ENCODE data around the gene CYBA. TPM values are rescaled to one million over a fixed set of nuclear protein-coding genes. Genes with fewer than 3 reads are reported as not detected.

The CYBA gene
- total RNA-seq, 2 experiments from 2014 or later = 461 to 494 TPM

DNA sequence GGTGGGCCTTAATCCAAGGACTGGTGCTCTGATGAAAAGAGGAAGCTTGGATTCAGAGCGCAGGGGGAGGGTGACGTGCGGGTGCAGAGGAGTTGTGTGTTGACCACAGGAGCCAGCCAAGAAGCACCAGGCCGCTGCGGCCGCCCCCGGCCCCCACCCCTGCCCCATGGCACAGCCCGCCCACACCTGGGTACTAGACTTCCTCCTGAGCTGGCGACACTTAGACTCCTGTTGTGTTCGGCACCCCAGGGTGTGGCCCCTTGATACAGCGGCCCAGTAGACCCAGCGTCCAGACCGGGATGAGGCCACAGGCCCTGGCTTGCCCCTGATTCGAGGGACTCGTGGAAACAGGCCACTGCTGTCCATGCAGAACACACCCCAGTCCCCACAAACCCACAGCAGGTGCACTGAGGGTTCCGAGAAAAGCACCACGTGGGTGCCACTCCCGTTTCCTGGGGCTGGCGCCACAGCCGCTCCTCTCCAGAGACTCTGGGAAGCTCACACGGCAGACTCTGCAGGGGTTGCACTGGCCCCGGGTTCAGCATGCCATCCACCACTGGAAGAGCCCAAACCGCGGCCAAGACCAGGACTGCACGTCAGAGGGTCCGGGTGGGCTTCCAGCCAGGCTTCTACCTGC is 41.2 kb upstream of the CYBA start:
- CTCF ChIA-PET = interaction anchor here (2.5 kb wide), 1 partner anchor 10 kb away, joined by 6 read pairs; no protein-coding TSS in a partner anchor
- Mint-ChIP-seq H3K27ac (peak overlapping the region; percentile 75), H3K4me3 (no peak overlapping the region), H3K27me3 (peaks cover 4% of the 10 kb centered on the region), H3K9me3 (ENCODE audit: low read depth) (no peaks in the 10 kb centered on the region), H3K4me1 (peaks cover 36% of the 10 kb centered on the region), H3K36me3 (peaks cover 4% of the 10 kb centered on the region)
- DNase-seq = peak; percentile 68
- ATAC-seq = peak; percentile 55

DNA sequence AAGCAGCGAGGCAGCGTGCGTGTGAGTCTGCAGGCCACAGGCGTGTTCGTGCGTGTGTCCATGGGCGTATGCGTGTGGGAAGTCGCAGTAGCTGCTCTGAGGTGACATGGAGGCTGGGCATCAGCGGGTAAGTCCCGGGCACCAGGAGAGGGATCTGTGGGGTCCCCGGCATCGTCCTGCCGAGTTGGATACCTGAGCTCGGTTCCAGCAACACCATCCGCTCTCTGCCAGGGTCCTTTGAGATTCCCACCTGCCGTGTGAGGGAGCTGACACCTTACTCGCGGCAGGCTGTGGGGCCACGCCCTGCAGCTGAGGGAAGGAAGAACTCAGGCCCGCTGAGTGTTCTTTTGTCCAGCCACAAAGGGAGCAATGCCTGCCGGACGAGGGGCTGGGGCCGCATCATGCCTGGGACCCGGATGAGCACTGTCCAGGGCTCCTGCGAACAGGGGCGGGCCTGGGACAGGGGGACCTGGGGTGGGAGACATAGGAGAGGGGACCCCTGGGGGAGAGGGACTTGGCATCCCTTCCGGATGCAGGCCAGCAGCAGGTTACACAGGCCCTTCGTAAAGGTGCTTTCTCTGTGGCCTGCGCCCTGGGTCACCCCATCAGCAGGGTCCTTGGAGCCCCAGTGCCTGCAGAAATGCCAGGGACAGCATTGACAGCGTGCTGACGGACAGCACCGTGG is 40.4 kb upstream of the CYBA start:
- Mint-ChIP-seq H3K9me3 (ENCODE audit: low read depth) (no peaks in the 10 kb centered on the region), H3K27ac (peak overlapping the region; percentile 2), H3K36me3 (peaks cover 2% of the 10 kb centered on the region), H3K4me3 (no peak overlapping the region), H3K27me3 (peaks cover 4% of the 10 kb centered on the region), H3K4me1 (peaks cover 38% of the 10 kb centered on the region)
- no peak for ATAC-seq
- DNase-seq = no peak
- CTCF ChIA-PET = interaction anchor here (2.5 kb wide), 1 partner anchor 10 kb away, joined by 6 read pairs; no protein-coding TSS in a partner anchor

DNA sequence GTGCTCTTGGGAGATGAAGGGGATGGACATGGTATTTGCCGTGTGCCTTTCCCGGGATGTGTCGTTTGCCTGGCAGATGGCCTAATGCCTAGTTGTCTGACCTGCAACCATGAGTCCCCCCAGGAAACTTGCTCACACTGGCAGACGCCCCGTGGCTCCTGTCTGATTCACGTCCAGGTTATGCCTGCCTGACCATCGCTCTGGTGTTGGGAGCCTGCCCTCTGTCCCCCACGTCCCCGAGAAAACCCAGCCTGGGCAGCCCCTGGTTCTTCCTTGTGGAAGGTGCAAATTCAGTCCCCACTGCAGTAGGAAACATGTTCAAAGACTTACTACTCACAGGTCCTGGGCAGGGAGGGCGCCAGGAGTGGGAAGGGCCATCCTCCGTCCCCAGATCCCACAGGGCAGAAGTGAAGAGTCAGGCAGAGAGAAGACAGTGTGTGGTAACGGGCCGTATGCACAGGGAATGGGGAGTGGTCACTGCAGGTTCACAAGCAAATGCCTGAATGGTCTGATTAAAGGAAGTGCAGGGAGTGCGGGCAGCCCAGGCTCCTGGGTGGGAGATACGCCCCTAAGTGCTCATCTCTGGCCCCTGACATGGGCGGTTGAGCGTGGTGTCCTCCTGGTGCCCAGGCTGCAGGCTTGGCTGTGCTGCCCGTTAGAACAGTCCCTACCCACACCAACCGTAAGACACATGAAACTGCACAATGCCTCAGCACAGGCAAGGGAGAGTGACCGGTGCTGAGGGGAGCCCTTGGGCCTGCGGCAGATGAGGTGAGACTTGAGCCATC is 39.7 kb upstream of the CYBA start:
- Mint-ChIP-seq H3K36me3 (no peaks in the 10 kb centered on the region), H3K4me1 (peaks cover 38% of the 10 kb centered on the region), H3K27ac (peak overlapping the region; percentile 2), H3K27me3 (peaks cover 4% of the 10 kb centered on the region), H3K4me3 (no peak overlapping the region), H3K9me3 (ENCODE audit: low read depth) (no peaks in the 10 kb centered on the region)
- CTCF ChIA-PET = interaction anchor here (2.5 kb wide), 1 partner anchor 9 kb away, joined by 6 read pairs; no protein-coding TSS in a partner anchor
- ATAC-seq (no peak), DNase-seq (no peak)

DNA sequence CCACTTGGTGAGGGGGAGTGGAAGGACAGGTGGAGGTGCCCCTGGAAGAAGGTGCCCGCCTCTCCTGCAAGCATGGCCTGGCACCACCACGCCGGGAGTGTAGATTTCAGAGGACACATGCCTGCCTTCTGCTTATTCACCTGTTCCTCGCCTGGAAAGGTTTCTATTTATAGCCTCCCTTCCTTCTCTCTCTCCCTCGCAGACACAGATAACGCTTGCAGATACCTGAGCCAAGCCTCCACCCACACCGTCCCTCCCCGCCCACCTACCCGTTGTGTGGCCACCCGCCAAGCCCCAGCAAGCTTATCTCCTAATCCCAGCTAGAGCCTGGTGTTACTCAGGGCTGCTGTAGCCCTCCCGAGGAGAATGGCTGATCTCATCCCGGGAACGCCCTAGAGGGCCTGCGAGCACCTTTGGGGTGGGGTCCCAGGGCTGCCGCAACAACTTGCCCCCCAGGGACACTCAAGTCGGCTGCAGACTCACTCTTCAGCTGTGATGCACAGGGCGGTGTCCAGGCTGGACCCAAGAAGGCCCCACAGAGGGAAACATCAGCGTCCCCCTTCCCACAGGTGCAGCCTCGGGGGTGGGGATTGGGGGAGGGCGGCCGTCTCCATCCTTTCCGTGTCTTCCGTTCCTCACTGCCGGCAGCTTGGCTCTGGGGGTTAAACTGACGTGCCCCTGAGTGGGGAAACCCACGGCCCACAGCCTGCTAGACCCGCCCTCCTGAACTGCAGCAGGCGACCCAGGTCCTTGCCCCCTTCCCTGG is 37.3 kb upstream of the CYBA start:
- DNase-seq (no peak), ATAC-seq (no peak)
- Mint-ChIP-seq H3K27ac (no peak overlapping the region), H3K36me3 (no peaks in the 10 kb centered on the region), H3K27me3 (peaks cover 4% of the 10 kb centered on the region), H3K9me3 (ENCODE audit: low read depth) (no peaks in the 10 kb centered on the region), H3K4me3 (no peak overlapping the region), H3K4me1 (peaks cover 50% of the 10 kb centered on the region)
- CTCF ChIA-PET = interaction anchor here (0.8 to 4.7 kb wide), 3 partner anchors 14 to 76 kb away, joined by 3 to 58 read pairs (median 3); no protein-coding TSS in a partner anchor

DNA sequence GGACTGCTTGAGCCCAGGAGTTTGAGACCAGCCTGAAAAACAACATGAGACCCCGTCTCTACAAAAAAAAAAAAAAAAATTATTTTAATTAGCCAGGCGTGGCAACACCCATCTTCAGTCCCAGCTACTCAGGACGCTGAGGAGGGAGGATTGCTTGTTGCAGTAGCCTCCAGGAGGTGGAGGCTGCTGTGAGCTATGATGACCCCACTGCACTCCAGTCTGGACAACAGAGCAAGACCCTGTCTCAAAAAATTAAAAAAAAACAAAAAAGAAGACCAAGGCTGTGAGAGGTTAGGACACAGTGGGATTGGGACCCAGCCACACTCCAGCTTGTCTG is 36.8 kb upstream of the CYBA start:
- CTCF ChIA-PET = interaction anchor here (0.8 to 4.7 kb wide), 4 partner anchors 15 to 117 kb away, joined by 3 to 58 read pairs (median 3); partner anchors contain the start of gene ZC3H18
- ATAC-seq (no peak), DNase-seq (no peak)
- Mint-ChIP-seq H3K27me3 (peaks cover 4% of the 10 kb centered on the region), H3K9me3 (ENCODE audit: low read depth) (no peaks in the 10 kb centered on the region), H3K4me1 (peaks cover 47% of the 10 kb centered on the region), H3K36me3 (no peaks in the 10 kb centered on the region), H3K4me3 (no peak overlapping the region), H3K27ac (no peak overlapping the region)

DNA sequence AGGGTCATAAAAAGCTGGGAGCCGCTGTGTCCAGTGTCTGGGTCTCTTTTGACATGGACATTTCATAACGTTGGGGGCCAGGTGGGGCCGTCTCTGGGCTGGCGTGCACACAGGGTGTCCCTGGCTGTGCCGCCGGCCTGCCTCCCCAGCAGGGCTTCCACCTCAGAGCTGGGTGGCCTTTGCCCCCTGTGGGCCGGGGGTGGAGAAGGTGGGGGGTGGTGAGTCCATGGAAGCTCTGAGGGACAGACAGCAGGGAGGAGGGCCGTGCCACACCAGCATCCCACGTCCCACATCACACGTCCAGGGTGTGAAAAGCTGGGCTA is 36.4 kb upstream of the CYBA start:
- no peaks in the 10 kb centered on the region for H3K9me3 Mint-ChIP-seq (ENCODE audit: low read depth)
- CTCF ChIA-PET = interaction anchor here (0.8 to 4.7 kb wide), 5 partner anchors 11 to 117 kb away, joined by 3 to 58 read pairs (median 3); partner anchors contain the start of gene ZC3H18
- peaks cover 4% of the 10 kb centered on the region for H3K27me3 Mint-ChIP-seq
- no peak for ATAC-seq
- no peak for DNase-seq
- no peak overlapping the region for H3K4me3 Mint-ChIP-seq
- H3K27ac Mint-ChIP-seq = no peak overlapping the region
- H3K4me1 Mint-ChIP-seq = peaks cover 46% of the 10 kb centered on the region
- H3K36me3 Mint-ChIP-seq = peaks cover 2% of the 10 kb centered on the region

DNA sequence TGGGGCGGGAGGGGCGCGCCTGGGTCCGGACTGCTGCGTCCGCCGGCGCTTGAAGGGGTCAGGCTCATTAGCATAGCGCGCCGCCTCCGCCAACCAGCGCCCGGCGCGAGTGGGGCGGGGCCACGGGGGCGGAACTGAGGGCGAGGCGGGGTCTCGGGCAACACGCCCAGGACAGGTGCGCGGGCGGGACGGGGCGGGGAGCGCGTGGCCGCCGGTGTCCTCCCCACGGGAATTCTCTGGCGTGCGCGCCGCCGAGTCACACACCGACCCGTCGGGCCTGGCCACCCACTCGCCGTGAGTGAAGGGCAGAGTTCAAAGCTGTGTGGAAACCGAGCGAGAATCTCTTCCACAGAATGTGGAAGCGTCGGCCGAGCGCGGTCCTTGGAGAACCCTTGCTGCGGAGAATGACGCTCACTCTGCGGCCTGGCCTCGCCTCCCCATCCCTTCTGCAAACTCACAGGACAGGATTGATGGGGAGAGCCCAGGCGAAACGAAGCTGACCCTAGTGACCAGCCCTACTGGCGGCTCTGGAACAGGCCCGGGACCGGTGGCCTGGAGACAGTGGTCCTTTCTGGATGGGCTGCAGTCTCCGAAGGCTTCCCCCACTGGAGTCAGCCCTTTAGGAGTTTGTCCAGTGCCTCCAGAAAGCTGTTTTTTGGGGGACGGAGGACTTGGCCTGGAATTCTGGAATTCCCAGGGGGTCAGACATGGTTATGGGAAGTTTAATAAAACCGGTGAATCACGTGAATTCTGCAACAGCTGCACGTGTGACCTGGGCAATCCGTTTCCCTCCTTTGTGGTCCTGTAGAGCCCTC is 35.8 kb upstream of the CYBA start, which contains the start of gene SNAI3:
TSS of gene SNAI3 (minus strand) at position 69 of the 815 bp plus-strand sequence. CDS start 101 bp downstream, outside the sequence.
- peak within 1 kb of the TSS; percentile 78 for H3K4me3 Mint-ChIP-seq
- H3K36me3 Mint-ChIP-seq = peaks cover 2% of the 10 kb centered on the region
- H3K27ac Mint-ChIP-seq = peak within 1 kb of the TSS; percentile 59
- CTCF ChIA-PET = interaction anchor here (0.8 to 4.7 kb wide), 6 partner anchors 12 to 116 kb away, joined by 3 to 58 read pairs (median 4); partner anchors contain the start of gene ZC3H18
- H3K27me3 Mint-ChIP-seq = peaks cover 4% of the 10 kb centered on the region
- no peaks in the 10 kb centered on the region for H3K9me3 Mint-ChIP-seq (ENCODE audit: low read depth)
- DNase-seq = peak; percentile 91
- peak; percentile 90 for ATAC-seq
- H3K4me1 Mint-ChIP-seq = peaks cover 46% of the 10 kb centered on the region

DNA sequence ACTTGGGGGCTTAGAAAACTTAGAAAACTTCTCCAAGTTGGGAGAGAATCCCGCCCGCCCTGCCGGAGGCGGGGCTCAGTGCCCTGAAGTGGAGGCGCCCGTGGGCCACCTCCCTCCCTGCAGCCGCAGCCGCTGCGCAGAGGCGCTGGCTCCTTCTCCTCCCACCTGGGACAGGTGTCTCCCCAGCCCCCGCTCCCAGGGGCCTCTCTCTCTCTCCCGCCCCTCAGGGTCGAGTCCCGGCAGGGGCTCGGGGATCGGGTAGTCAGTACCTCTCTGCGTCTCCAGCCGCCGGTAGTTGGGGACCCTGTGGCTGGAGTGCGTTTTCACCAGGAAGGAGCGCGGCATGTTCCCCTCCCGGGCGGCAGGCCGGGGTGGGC is 35.2 kb upstream of the CYBA start:
- peak overlapping the region; percentile 52 for H3K27ac Mint-ChIP-seq
- H3K9me3 Mint-ChIP-seq (ENCODE audit: low read depth) = no peaks in the 10 kb centered on the region
- CTCF ChIA-PET = interaction anchor here (1.0 to 4.7 kb wide), 7 partner anchors 11 to 113 kb away, joined by 3 to 58 read pairs (median 5); partner anchors contain the start of gene MVD
- ATAC-seq = peak; percentile 44
- peak overlapping the region; percentile 78 for H3K4me3 Mint-ChIP-seq
- peaks cover 46% of the 10 kb centered on the region for H3K4me1 Mint-ChIP-seq
- peaks cover 2% of the 10 kb centered on the region for H3K36me3 Mint-ChIP-seq
- peak; percentile 57 for DNase-seq
- peaks cover 4% of the 10 kb centered on the region for H3K27me3 Mint-ChIP-seq

DNA sequence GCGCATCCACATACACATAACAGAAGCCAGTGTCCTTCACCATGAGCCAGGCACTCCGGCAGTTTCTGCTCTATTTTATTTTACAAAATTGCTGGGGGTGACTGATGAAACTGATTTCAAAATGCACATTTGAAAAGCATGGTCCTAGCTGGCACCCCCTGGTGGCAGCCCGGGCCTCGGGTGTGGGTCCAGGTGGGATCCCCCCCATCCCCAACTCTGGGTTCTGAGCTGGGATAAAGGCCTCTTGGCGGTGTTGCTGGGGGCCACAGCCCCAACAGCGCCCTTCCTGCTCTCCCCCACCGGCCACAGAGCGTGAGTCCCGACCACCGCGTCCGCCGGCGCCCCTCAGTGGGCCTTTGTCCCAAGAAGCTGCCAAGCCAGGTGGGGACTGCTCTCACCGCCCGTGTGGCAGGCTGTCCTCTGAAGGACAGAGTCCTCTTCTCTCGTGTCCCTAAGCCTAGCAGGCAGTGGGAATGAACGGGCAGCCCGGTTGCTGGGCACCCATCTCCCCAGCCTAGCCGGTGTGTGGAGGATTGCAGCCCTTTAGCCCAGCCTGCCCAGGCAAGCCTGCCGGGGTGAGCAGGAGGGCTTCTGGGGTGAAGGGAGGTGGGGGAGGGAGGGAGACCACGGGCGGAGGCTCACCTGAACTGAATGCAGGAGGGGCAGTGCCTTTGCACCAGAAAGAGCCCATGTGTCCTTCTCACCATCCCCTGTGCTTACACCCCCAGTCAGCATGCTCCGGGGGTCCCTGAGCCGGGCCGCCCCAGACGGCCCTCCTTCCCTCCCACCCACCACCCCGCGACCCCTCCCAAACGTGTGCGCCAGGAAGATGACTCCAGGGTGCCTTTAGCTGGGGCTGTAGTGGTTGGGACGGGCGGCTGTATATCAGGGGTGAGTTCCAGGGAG is 34.6 kb upstream of the CYBA start:
- ATAC-seq = peak; percentile 4
- peaks cover 44% of the 10 kb centered on the region for H3K4me1 Mint-ChIP-seq
- H3K9me3 Mint-ChIP-seq (ENCODE audit: low read depth) = no peaks in the 10 kb centered on the region
- DNase-seq = peak; percentile 76
- CTCF ChIA-PET = interaction anchor here (0.9 to 4.7 kb wide), 16 partner anchors 10 to 114 kb away, joined by 3 to 58 read pairs (median 4); partner anchors contain the start of gene MVD
- H3K36me3 Mint-ChIP-seq = peaks cover 6% of the 10 kb centered on the region
- H3K27me3 Mint-ChIP-seq = peaks cover 4% of the 10 kb centered on the region
- peak overlapping the region; percentile 59 for H3K27ac Mint-ChIP-seq
- H3K4me3 Mint-ChIP-seq = peak overlapping the region; percentile 78

DNA sequence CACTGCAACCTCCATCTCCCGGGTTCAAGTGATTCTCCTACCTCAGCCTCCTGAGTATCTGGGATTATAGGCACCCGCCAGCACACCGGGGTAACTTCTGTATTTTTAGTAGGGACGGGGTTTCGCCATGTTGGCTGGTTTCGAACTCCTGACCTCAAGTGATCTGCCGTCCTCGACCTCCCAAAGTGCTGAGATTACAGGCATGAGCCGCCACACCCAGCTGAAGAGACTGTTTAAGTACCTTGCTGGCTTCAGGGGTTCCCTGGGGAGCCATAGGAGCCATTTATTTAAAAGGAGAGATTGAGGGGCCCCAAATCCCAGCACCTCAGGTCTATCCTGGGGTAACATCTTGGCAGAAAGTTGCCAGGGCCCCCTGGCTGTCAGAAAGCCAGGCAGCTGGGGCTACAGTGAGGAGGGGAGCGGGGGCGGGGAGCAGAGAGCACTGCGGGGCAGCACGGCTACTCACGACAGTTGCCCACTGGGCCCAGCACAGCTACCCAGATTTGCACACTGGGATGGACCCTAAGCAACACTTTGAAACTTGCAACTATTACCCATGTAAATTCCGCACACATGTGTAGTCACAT is 33.8 kb upstream of the CYBA start:
- Mint-ChIP-seq H3K4me1 (peaks cover 42% of the 10 kb centered on the region), H3K9me3 (ENCODE audit: low read depth) (no peaks in the 10 kb centered on the region), H3K4me3 (peak overlapping the region; percentile 78), H3K36me3 (peaks cover 8% of the 10 kb centered on the region), H3K27me3 (peaks cover 4% of the 10 kb centered on the region), H3K27ac (no peak overlapping the region)
- DNase-seq (no peak), ATAC-seq (no peak)
- CTCF ChIA-PET = interaction anchor here (0.9 to 4.7 kb wide), 14 partner anchors 10 to 115 kb away, joined by 3 to 58 read pairs (median 4); partner anchors contain the start of gene MVD

All from activated CD8-positive, alpha-beta memory T cell treated with anti-CD3 and anti-CD28 coated beads, Interleukin-2, amount 10 ng/mL, durations not matched to agents 7 days and 5 days (primary cell).